A549 treated with CORT108297 at 1 μM for 4 hours (cell line): Measurements from ENCODE around the gene MAGOH. TPM values are rescaled to one million over a fixed set of nuclear protein-coding genes. Genes with fewer than 3 reads are reported as not detected.

Experiments used
- total RNA-seq: library from RNA; stranded (reverse); fragments of 200-300 nt; extraction: Qiagen RNA extraction; gene quantifications from 5 replicates; pipeline ENCODE4 v1.2.3, GENCODE V29; 2022

The MAGOH gene
- 61.7 to 95.4 TPM (median 68.0 TPM) in 5 replicates for total RNA-seq

DNA sequence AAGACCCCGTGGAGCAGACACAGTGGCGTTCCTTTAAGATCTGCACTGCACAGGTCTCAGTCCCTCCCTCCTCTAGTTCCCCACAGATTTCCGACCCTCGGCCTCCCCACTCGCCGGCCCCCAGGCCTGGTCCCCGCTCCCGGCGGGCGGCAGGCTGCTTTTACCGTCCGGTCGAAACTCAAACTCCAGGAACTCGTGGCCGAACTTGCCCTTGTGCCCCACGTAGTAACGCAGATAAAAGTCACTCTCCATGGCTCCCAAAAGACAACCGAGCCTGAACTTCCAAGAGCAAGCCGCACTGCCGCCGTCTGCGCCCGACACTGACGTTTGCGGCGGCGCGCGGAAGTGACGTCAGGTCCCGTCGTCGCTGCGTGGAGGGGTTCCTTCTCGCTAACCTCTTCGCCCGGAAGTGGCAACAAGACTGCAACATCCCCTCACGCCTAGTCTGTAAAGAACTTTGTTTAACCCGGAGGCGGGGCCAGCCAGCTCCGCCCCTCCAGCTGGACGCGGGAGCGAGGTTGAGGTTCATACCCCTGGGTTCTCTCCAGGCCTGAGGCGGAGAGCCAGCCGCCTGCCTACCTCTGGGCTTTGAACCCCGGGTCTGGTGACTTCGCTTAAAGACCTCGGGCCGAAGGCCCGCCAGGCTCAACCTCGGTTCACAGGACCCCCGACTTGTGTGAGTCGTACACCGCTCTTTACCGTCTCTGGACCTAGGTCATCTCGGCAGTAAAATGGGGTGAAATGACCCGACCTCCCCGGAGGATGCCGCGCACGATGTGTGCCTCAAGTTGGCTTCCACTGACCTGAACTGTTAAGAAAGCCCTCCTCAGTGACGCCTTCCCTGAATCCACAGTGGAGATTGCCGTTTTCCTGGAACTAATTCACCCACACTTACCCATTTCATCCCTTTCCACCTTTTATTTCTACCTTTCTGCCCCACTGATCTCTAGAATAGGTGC is at the start of gene MAGOH:
Gene MAGOH, minus strand, starts transcription at position 322 of the 959 bp plus-strand sequence. Its CDS starts 70 bp downstream, at position 252.

GRCh38 chr1:53220171-53220961 is 18.0 kb downstream of the MAGOH start, which contains the start of gene CZIB:
TSS of gene CZIB (minus strand) at chr1:53220634. CDS start at chr1:53220575, 59 bp downstream.

GRCh38 chr1:53196485-53197290 is 41.6 kb downstream of the MAGOH start, which contains the start of gene CPT2:
TSS of gene CPT2 (plus strand) at chr1:53196824. CDS start at chr1:53196944, 120 bp downstream.

Other genes starting within 250 kb of the MAGOH start
- not detected in 5 replicates for gene PODN, start 176.3 kb downstream of the MAGOH start, total RNA-seq
- 0.05 TPM in 1 of 5 replicates, not detected in the others for gene SLC1A7, start 95.9 kb downstream of the MAGOH start, total RNA-seq
- gene CPT2, start 41.7 kb downstream of the MAGOH start, total RNA-seq: 8.1 to 9.5 TPM (median 8.6 TPM) in 5 replicates
- gene CZIB, start 17.9 kb downstream of the MAGOH start, total RNA-seq: 28.8 to 31.9 TPM (median 31.2 TPM) in 5 replicates
- gene LRP8, start 89.6 kb upstream of the MAGOH start, total RNA-seq: 33.0 to 49.8 TPM (median 42.3 TPM) in 5 replicates
- gene DMRTB1, start 220.9 kb upstream of the MAGOH start, total RNA-seq: not detected in 5 replicates